ENCODE measurements around the gene SIRT7.

The SIRT7 gene

DNA sequence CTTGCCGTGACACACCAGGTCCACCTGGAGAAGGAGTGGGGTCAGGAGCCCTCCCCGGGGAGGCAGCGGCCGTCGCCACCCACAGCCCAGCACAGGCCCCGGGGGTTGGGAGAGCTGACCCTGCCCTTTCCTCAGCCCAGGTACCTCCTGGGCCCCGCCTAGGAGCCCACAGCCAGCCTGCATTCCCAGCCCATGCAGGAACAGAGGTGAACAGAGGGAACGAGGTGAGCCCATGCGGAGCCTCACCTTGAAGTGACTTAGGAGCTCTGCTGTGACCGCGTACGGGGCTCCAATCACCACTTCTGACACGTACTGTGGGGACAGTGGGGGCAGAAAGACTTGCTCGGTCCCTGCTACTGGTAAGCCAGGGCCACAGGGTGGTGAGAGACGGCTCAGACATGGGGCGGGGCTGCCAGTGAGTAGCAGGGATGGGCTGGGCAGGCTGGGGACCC is 12.5 kb downstream of the SIRT7 start:
- DNase-seq (ENCODE audit: low read depth), result no peak

DNA sequence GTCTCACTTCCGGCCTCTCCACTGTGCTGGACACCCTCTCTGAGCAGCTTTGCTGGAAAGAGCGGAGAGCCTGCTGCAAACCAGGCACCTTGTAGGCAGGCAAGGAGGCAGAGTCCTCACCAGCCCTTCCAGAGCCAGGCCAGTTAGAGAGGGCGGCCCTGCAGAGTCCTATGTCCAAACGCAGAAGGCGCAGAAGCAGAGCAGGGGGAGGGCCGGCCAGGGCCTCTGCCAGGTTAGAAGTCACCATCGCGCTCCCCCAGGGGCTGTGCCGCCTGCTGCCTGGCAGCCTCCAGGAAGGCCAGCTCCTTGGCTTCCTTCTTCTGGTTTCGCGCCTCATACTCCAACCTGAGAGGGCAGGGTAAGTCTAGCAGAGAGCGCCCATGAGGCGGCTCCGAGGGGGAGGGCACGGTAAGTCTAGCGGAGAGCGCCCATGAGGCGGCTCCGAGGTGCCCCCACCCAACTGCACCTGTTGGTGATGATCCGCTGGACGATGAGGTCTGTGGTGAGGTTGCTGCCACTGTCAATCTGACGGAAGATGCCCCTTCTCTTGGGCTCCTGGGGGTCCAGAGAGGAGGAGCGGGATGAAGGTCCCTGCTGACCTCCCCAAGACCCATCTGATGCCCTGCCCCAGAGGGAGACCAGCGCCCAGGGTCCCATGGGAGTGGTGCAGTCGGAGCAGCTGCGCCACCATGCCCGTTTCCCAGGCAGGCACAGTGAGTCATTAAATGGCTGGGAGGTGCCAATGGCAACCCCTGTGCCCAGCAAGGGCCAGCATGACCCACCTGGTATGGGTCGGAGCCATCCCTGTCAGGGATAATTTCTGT is 13.2 kb downstream of the SIRT7 start:
- DNase-seq (ENCODE audit: low read depth), result no peak

DNA sequence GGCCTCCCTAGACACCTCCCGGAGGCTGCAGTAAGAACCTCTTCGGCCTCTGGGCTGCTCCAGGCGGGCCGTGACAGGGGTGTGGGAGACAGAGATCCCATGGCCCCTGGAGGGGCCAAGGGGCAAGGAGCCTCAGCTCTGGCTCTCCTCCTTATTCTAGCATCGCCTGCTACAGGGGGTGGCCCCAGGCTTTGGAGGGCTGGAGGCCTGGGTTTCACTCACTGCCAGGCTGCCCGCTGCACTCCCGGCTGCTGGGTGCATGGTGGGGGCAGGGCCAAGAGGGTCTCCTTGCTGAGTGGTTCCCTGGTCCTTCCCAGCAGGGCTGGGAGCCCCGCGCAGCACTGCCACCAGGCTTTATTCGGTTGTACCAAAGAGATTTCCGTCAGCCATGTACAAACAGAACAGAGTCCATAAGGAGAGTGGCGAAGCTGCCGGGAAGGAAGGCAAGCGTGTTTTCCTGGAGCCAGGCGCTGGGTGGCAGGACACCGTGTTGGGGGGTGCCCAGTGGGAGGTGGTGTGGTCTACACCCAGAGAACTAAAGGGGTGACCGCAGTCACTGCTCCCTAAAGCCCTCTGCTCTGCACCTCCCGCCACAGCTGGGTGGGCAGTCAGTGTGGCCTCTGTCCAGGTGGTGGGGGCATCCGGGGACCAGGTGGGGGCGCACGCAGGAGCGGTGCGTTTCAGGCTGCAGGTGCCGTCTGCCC is 13.9 kb downstream of the SIRT7 start:
- DNase-seq (ENCODE audit: low read depth), result no peak

- no peak for DNase-seq (ENCODE audit: low read depth)
Observed at GRCh38 chr17:81903415-81903831, 14.6 kb downstream of the SIRT7 start.

- DNase-seq (ENCODE audit: low read depth), result no peak
Observed at GRCh38 chr17:81902653-81903414, 15.1 kb downstream of the SIRT7 start.

DNA sequence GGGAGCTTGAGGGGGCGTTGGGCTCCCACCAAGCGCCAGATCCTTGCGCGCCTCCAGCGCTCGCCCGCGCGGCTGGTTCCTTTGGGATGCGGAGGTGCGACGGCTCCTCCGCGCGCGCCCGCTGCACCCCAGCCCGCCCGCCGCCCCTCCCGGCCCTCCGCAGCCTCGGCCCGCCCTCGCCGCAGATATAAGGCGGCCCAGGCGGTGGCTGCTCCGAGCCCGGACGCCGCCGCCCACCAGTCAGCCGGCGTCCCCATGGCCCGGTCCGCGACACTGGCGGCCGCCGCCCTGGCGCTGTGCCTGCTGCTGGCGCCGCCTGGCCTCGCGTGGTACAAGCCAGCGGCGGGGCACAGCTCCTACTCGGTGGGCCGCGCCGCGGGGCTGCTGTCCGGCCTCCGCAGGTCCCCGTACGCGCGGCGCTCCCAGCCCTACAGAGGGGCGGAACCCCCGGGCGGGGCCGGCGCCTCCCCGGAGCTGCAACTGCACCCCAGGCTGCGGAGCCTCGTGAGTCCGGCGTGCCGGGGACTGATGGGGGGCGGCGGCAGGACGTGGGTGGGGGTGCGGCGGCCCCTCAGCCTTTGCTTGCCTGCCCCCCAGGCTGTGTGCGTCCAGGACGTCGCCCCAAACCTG is 15.8 kb downstream of the SIRT7 start, which contains the start of gene NPB:
NPB (plus strand) TSS at position 216 of the 630 bp plus-strand sequence; CDS start at position 256, 40 bp downstream.
- no peak for DNase-seq (ENCODE audit: low read depth)

DNA sequence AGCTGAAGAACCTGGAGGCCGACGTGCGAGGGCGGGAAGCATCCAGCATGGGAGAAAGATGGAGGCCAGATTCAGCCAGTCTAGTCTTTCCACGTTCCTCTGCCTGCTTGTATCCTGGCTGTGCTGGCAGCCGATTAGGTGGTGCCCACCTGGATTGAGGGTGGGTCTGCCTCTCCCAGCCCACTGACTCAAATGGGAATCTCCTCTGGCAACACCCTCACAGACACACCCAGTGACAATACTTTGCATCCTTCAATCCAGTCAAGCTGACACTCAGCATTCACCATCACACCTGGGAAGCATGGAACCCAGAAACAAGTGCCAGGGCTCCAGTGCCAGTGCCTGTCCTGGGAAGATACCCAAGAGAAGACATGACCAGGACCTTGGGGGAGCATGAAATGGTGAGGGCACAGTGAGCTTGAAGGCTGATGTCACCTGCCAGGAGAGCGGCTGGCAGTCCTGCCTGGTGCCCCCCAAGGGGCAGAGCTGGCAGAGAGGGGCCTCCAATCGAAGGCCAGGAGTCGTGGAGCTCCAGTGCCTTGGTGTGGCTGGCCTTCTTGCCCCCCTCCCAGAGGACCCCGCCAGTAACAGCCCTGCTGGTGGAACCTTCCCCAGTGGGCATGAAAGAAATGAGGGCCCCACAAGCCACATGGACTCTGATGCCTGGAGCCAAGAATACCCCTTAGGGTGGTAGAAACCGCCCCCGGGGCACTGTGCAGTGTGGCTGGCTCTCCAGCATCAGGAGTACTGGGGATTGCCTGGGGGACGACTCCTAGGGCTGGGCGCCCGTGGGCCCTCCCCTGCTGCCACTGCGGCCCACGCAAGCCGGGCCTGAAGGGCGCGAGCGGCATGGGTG is 16.6 kb downstream of the SIRT7 start:
- no peak for DNase-seq (ENCODE audit: low read depth)

- DNase-seq (ENCODE audit: low read depth), result peak; percentile 23
Observed at GRCh38 chr17:81900181-81900820, 17.7 kb downstream of the SIRT7 start.

DNA sequence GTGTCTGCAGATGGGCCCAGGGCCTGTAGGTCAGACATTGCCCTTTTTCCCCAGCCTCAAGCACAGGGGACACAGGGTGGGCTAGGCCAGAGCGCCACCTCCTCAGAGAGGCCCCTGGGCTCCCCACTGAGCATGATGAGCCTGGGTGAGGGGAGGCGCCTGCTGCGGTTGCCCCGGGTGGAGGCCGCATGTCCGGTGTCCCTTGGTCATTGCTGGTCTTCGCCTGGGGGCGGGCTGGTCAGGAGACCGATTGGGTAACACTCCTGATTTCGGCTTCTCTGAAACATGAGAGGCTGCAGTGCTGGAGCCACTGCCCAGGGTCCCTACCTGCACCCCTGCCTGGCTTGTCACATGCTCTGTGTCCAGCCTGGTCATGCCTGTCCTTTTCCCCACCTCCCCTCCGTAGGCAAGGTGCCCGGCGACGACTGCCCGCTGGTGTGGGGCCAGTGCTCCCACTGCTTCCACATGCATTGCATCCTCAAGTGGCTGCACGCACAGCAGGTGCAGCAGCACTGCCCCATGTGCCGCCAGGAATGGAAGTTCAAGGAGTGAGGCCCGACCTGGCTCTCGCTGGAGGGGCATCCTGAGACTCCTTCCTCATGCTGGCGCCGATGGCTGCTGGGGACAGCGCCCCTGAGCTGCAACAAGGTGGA is 18.3 kb downstream of the SIRT7 start:
- no peak for DNase-seq (ENCODE audit: low read depth)

- no peak for DNase-seq (ENCODE audit: low read depth)
Observed at GRCh38 chr17:81898885-81899284, 19.1 kb downstream of the SIRT7 start.

GRCh38 chr17:81898029-81898866 is 19.7 kb downstream of the SIRT7 start:
- peak; percentile 98 for DNase-seq (ENCODE audit: low read depth)

DNA sequence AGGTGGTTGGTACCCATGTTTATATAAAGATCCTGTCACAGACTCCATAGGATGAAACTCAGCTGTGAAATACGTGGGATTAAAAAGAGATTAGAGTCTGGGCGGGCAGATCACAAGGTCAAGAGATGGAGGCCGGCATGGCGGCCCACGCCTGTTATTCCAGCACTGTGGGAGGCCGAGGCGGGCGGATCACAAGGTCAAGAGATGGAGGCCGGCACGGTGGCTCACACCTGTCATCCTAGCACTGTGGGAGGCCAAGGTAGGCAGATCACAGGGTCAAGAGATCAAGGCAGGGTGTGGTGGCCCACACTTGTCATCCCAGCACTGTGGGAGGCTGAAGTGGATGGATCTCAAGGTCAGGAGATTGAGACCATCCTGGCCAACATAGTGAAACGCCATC is 22.6 kb downstream of the SIRT7 start:
- DNase-seq (ENCODE audit: low read depth), result no peak

GRCh38 chr17:81891303-81891552 is 26.7 kb downstream of the SIRT7 start:
- no peak for DNase-seq (ENCODE audit: low read depth)

- peak; percentile 43 for DNase-seq (ENCODE audit: low read depth)
Observed at GRCh38 chr17:81890447-81891302, 27.3 kb downstream of the SIRT7 start.

DNA sequence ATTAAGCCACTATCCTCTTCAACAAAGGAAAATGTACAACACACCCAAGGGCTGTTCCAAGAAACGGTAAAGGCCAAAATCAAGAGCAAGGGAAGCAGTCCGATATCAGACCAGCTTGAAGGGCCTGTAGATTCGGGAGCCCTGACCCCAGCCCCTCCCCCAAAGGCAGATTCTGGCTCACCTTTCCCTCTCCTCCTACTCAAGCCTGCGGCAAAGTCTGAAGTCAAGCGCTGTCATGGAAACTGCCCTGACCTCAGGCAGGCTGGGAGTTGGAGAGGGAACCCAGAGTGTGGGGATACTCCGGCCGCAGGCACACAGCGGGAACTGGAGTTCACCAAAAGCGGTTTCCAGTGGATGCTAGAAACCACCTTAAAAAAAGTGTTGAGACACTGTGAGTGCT is 28.4 kb downstream of the SIRT7 start:
- no peak for DNase-seq (ENCODE audit: low read depth)

GRCh38 chr17:81888988-81889595 is 28.9 kb downstream of the SIRT7 start:
- DNase-seq (ENCODE audit: low read depth), result no peak

GRCh38 chr17:81888105-81888987 is 29.6 kb downstream of the SIRT7 start:
- no peak for DNase-seq (ENCODE audit: low read depth)

All from ELR (cell line).